Coronary artery (tissue), 2 donors: ENCODE results near the gene MRPS24.

Source experiments
- DNase-seq: peaks from one replicate; pipeline ENCODE4 v3.0.0-alpha.2; 2017; ENCODE audit warnings: low spot score
- H3K27ac ChIP-seq, 2 donors: fragments of 200-600 bp; sonication (generic); one replicate each; pipeline ENCODE4 v1.5.1; 2016 to 2019
- H3K4me3 ChIP-seq: fragments of 200-600 bp; sonication (generic); 2 replicates; pipeline ENCODE4 v1.5.1; 2016; ENCODE audit warnings: mild to moderate bottlenecking, moderate library complexity
- CTCF ChIP-seq: fragments of 200-600 bp; sonication (generic); IDR thresholded peaks from one replicate; pipeline ENCODE4 v1.5.1; 2019; ENCODE audit warnings: antibody characterized with exemption

Gene MRPS24

GRCh38 chr7:43888993-43889945 is 20.0 kb upstream of the MRPS24 start:
- no peak for DNase-seq
- TF ChIP-seq CTCF, result no peak
- H3K4me3 ChIP-seq, result no peak overlapping the region
- H3K27ac ChIP-seq, result no peak overlapping the region

- TF ChIP-seq CTCF, result no peak
- no peak for DNase-seq
- Histone ChIP-seq H3K4me3 (no peak overlapping the region), H3K27ac (no peak overlapping the region)
Observed at GRCh38 chr7:43884617-43885016, 15.3 kb upstream of the MRPS24 start.

- DNase-seq, result no peak
- Histone ChIP-seq H3K27ac (no peak overlapping the region), H3K4me3 (no peak overlapping the region)
- no peak for TF ChIP-seq CTCF
Observed at GRCh38 chr7:43884209-43884608, 14.9 kb upstream of the MRPS24 start.

- no peak for TF ChIP-seq CTCF
- no peak for DNase-seq
- H3K27ac ChIP-seq, result no peak overlapping the region
Observed at GRCh38 chr7:43880596-43880995, 11.3 kb upstream of the MRPS24 start.

GRCh38 chr7:43879477-43879876 is 10.2 kb upstream of the MRPS24 start:
- DNase-seq, result no peak
- TF ChIP-seq CTCF, result no peak
- Histone ChIP-seq H3K27ac (peak overlapping the region in 1 of 2 donors; percentile 46), H3K4me3 (no peak overlapping the region)

More at GRCh38 chr7:43880596-43880995, 11.3 kb upstream of the MRPS24 start:
- H3K4me3 ChIP-seq, result no peak overlapping the region

GRCh38 chr7:43878867-43879266 is 9.6 kb upstream of the MRPS24 start:
- no peak overlapping the region for H3K4me3 ChIP-seq

More at GRCh38 chr7:43878867-43879266, 9.6 kb upstream of the MRPS24 start:
- DNase-seq, result no peak
- TF ChIP-seq CTCF, result no peak
- peak overlapping the region in 1 of 2 donors; percentile 28 for H3K27ac ChIP-seq
